ENCODE results near the gene CALR3. TPM values are rescaled to one million over a fixed set of nuclear protein-coding genes. Genes with fewer than 3 reads are reported as not detected.
A peak's percentile ranks its signal among the peaks of the same experiment; 100 is the strongest.

CALR3 gene
- total RNA-seq, 1 donor from 2014 or later, result not detected

- H3K4me1 Mint-ChIP-seq (ENCODE audit: low read depth), result peaks cover 36% of the 10 kb centered on the region
- H3K4me3 Mint-ChIP-seq (ENCODE audit: unreplicated experiment), result peak overlapping the region; percentile 37
- TF ChIP-seq CTCF (IDR thresholded peaks at IDR 0.05), result no peak
- no peak for DNase-seq (ENCODE audit: low spot score)
- H3K36me3 Mint-ChIP-seq (ENCODE audit: low read depth), result peaks cover 11% of the 10 kb centered on the region
- peak overlapping the region; percentile 99 for H3K27ac Mint-ChIP-seq (ENCODE audit: unreplicated experiment)
- no peaks in the 10 kb centered on the region for H3K27me3 Mint-ChIP-seq (ENCODE audit: low read depth)
- H3K9me3 Mint-ChIP-seq (ENCODE audit: low read depth), result peaks cover 4% of the 10 kb centered on the region
Measured at GRCh38 chr19:16435999-16436650, 59.8 kb downstream of the CALR3 start.

GRCh38 chr19:16435238-16435917, 60.6 kb downstream of the CALR3 start:
- TF ChIP-seq CTCF (IDR thresholded peaks at IDR 0.05), result no peak
- peak overlapping the region; percentile 37 for H3K4me3 Mint-ChIP-seq (ENCODE audit: unreplicated experiment)
- no peak for DNase-seq (ENCODE audit: low spot score)
- peaks cover 4% of the 10 kb centered on the region for H3K9me3 Mint-ChIP-seq (ENCODE audit: low read depth)
- H3K27ac Mint-ChIP-seq (ENCODE audit: unreplicated experiment), result peak overlapping the region; percentile 99
- H3K27me3 Mint-ChIP-seq (ENCODE audit: low read depth), result no peaks in the 10 kb centered on the region
- H3K4me1 Mint-ChIP-seq (ENCODE audit: low read depth), result peaks cover 36% of the 10 kb centered on the region
- peaks cover 12% of the 10 kb centered on the region for H3K36me3 Mint-ChIP-seq (ENCODE audit: low read depth)

GRCh38 chr19:16433986-16434385, 62.0 kb downstream of the CALR3 start:
- peaks cover 15% of the 10 kb centered on the region for H3K36me3 Mint-ChIP-seq (ENCODE audit: low read depth)
- H3K27me3 Mint-ChIP-seq (ENCODE audit: low read depth), result no peaks in the 10 kb centered on the region
- peaks cover 36% of the 10 kb centered on the region for H3K4me1 Mint-ChIP-seq (ENCODE audit: low read depth)
- no peak for TF ChIP-seq CTCF (IDR thresholded peaks at IDR 0.05)
- H3K4me3 Mint-ChIP-seq (ENCODE audit: unreplicated experiment), result no peak overlapping the region
- H3K27ac Mint-ChIP-seq (ENCODE audit: unreplicated experiment), result peak overlapping the region; percentile 99
- peaks cover 4% of the 10 kb centered on the region for H3K9me3 Mint-ChIP-seq (ENCODE audit: low read depth)
- no peak for DNase-seq (ENCODE audit: low spot score)

- H3K36me3 Mint-ChIP-seq (ENCODE audit: low read depth), result peaks cover 22% of the 10 kb centered on the region
- TF ChIP-seq CTCF (IDR thresholded peaks at IDR 0.05), result no peak
- no peaks in the 10 kb centered on the region for H3K9me3 Mint-ChIP-seq (ENCODE audit: low read depth)
- H3K4me1 Mint-ChIP-seq (ENCODE audit: low read depth), result peaks cover 8% of the 10 kb centered on the region
- H3K27me3 Mint-ChIP-seq (ENCODE audit: low read depth), result no peaks in the 10 kb centered on the region
- no peak overlapping the region for H3K4me3 Mint-ChIP-seq (ENCODE audit: unreplicated experiment)
- no peak for DNase-seq (ENCODE audit: low spot score)
- no peak overlapping the region for H3K27ac Mint-ChIP-seq (ENCODE audit: unreplicated experiment)
Measured at GRCh38 chr19:16429759-16430091, 66.2 kb downstream of the CALR3 start.

- Mint-ChIP-seq H3K9me3 (ENCODE audit: low read depth) (no peaks in the 10 kb centered on the region), H3K4me3 (ENCODE audit: unreplicated experiment) (no peak overlapping the region), H3K4me1 (ENCODE audit: low read depth) (peaks cover 3% of the 10 kb centered on the region), H3K36me3 (ENCODE audit: low read depth) (peaks cover 22% of the 10 kb centered on the region), H3K27me3 (ENCODE audit: low read depth) (no peaks in the 10 kb centered on the region), H3K27ac (ENCODE audit: unreplicated experiment) (peak overlapping the region; percentile 55)
- no peak for DNase-seq (ENCODE audit: low spot score)
- TF ChIP-seq CTCF (IDR thresholded peaks at IDR 0.05), result no peak
Measured at GRCh38 chr19:16429066-16429758, 66.8 kb downstream of the CALR3 start.
